SK-N-SH treated with all-trans-retinoic acid at 6 μM for 48 hours (cell line): ENCODE results near the gene TYSND1.

Experiments used
- ATAC-seq: fragments of 200-7000 bp; cut with Tn5 transposase; 3 replicates; pipeline ENCODE4 v1.9.1; 2020; ENCODE audit warnings: mild to moderate bottlenecking, moderate library complexity
- ARNTL ChIP-seq: fragments of 450-650 bp; formaldehyde crosslinking; IDR thresholded peaks from 2 replicates; pipeline ENCODE4 v1.5.0; 2020; ENCODE audit warnings: low read depth, mild to moderate bottlenecking, moderate library complexity, borderline replicate concordance
- BACH2 ChIP-seq: fragments of 250-450 bp; sonication (Bioruptor Pico); IDR thresholded peaks from 2 replicates; pipeline ENCODE4 v1.9.0; 2021; ENCODE audit warnings: mild to moderate bottlenecking, borderline replicate concordance
- CSDC2 ChIP-seq: fragments of 250-450 bp; sonication (Bioruptor Pico); IDR thresholded peaks from 2 replicates; pipeline ENCODE4 v1.5.0; 2020; ENCODE audit warnings: mild to moderate bottlenecking, moderate library complexity
- ESRRG ChIP-seq: fragments of 250-450 bp; sonication (Bioruptor Pico); IDR thresholded peaks from 2 replicates; pipeline ENCODE4 v1.6.1; 2021; ENCODE audit warnings: mild to moderate bottlenecking
- GLIS3 ChIP-seq: fragments of 250-450 bp; sonication (Bioruptor Pico); IDR thresholded peaks from 2 replicates; pipeline ENCODE4 v1.5.0; 2020; ENCODE audit warnings: mild to moderate bottlenecking, moderate library complexity
- ISL1 ChIP-seq: fragments of 250-450 bp; sonication (Bioruptor Pico); IDR thresholded peaks from 2 replicates; pipeline ENCODE4 v2.1.2; 2022; ENCODE audit warnings: mild to moderate bottlenecking, moderate library complexity
- RARB ChIP-seq: fragments of 250-450 bp; sonication (Bioruptor Pico); IDR thresholded peaks from 2 replicates; pipeline ENCODE4 v1.8.0; 2021; ENCODE audit warnings: mild to moderate bottlenecking, moderate library complexity
- SNAI2 ChIP-seq: fragments of 250-450 bp; sonication (Bioruptor Pico); IDR thresholded peaks from 2 replicates; pipeline ENCODE4 v1.5.0; 2020; ENCODE audit warnings: mild to moderate bottlenecking, moderate library complexity
- TCF4 ChIP-seq: fragments of 250-450 bp; sonication (Bioruptor Pico); IDR thresholded peaks from 2 replicates; pipeline ENCODE4 v1.8.0; 2021; ENCODE audit warnings: mild to moderate bottlenecking, moderate library complexity, borderline replicate concordance
- TOX ChIP-seq: fragments of 250-450 bp; sonication (Bioruptor Pico); IDR thresholded peaks from 2 replicates; pipeline ENCODE4 v1.8.0; 2021; ENCODE audit warnings: mild to moderate bottlenecking, moderate library complexity, borderline replicate concordance
- ZC3H10 ChIP-seq: fragments of 250-450 bp; sonication (Bioruptor Pico); IDR thresholded peaks from 2 replicates; pipeline ENCODE4 v1.5.1; 2021; ENCODE audit warnings: mild to moderate bottlenecking, moderate library complexity
- ZFP3 ChIP-seq: fragments of 250-450 bp; sonication (Bioruptor Pico); IDR thresholded peaks from 2 replicates; pipeline ENCODE4 v1.5.0; 2020; ENCODE audit warnings: mild to moderate bottlenecking, moderate library complexity
- ZFP30 ChIP-seq: fragments of 450-650 bp; formaldehyde crosslinking; IDR thresholded peaks from 2 replicates; pipeline ENCODE4 v1.5.0; 2022; ENCODE audit warnings: mild to moderate bottlenecking, moderate library complexity
- ZNF565 ChIP-seq: fragments of 450-650 bp; formaldehyde crosslinking; conservative IDR thresholded peaks from 2 replicates; pipeline ENCODE4 v1.5.0; 2020; ENCODE audit warnings: low read depth, mild to moderate bottlenecking, moderate library complexity
- ZNF70 ChIP-seq: fragments of 450-650 bp; formaldehyde crosslinking; IDR thresholded peaks from 2 replicates; pipeline ENCODE4 v1.5.0; 2020; ENCODE audit warnings: mild to moderate bottlenecking, moderate library complexity
- ZNF8 ChIP-seq: fragments of 450-650 bp; formaldehyde crosslinking; IDR thresholded peaks from 2 replicates; pipeline ENCODE4 v1.5.0; 2020; ENCODE audit warnings: mild to moderate bottlenecking, moderate library complexity
- TF ChIP-seq, protein P1 (sequence below): fragments of 250-450 bp; sonication (Bioruptor Pico); IDR thresholded peaks from 2 replicates; pipeline ENCODE4 v1.8.0; 2020; ENCODE audit warnings: mild to moderate bottlenecking, moderate library complexity, borderline replicate concordance
- TF ChIP-seq, protein P2 (sequence below): fragments of 250-450 bp; sonication (Bioruptor Pico); IDR thresholded peaks from 2 replicates; pipeline ENCODE4 v1.5.0; 2020; ENCODE audit warnings: mild to moderate bottlenecking, moderate library complexity
- TF ChIP-seq, protein P3 (sequence below): fragments of 250-450 bp; sonication (Bioruptor Pico); IDR thresholded peaks from 2 replicates; pipeline ENCODE4 v1.5.1; 2021; ENCODE audit warnings: mild to moderate bottlenecking, moderate library complexity
- TF ChIP-seq, protein P4 (sequence below): fragments of 250-450 bp; sonication (Bioruptor Pico); IDR thresholded peaks from 2 replicates; pipeline ENCODE4 v1.8.0; 2021; ENCODE audit warnings: low read depth, mild to moderate bottlenecking, moderate library complexity, borderline replicate concordance

TYSND1 gene

GRCh38 chr10:70137135-70137534 is 9.4 kb downstream of the TYSND1 start:
- no peak for ATAC-seq
- TF ChIP-seq ARNTL (CRISPR knock-in tag) (no peak), ZNF70 (CRISPR knock-in tag) (no peak), GLIS3 (CRISPR knock-in tag) (no peak)
- TF ChIP-seq, all 23 proteins: peak for 0

GRCh38 chr10:70135684-70136083 is 10.8 kb downstream of the TYSND1 start:
- no peak for ATAC-seq
- no peak for TF ChIP-seq ZNF70 (CRISPR knock-in tag)
- no peak for TF ChIP-seq ISL1 (CRISPR knock-in tag)
- no peak for TF ChIP-seq ZNF565 (CRISPR knock-in tag)
- no peak for TF ChIP-seq TOX (CRISPR knock-in tag)
- TF ChIP-seq, protein P1, sequence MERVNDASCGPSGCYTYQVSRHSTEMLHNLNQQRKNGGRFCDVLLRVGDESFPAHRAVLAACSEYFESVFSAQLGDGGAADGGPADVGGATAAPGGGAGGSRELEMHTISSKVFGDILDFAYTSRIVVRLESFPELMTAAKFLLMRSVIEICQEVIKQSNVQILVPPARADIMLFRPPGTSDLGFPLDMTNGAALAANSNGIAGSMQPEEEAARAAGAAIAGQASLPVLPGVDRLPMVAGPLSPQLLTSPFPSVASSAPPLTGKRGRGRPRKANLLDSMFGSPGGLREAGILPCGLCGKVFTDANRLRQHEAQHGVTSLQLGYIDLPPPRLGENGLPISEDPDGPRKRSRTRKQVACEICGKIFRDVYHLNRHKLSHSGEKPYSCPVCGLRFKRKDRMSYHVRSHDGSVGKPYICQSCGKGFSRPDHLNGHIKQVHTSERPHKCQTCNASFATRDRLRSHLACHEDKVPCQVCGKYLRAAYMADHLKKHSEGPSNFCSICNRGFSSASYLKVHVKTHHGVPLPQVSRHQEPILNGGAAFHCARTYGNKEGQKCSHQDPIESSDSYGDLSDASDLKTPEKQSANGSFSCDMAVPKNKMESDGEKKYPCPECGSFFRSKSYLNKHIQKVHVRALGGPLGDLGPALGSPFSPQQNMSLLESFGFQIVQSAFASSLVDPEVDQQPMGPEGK (CRISPR knock-in tag): no peak
- TF ChIP-seq CSDC2: no peak
- no peak for TF ChIP-seq ZC3H10 (CRISPR knock-in tag)
- no peak for TF ChIP-seq ESRRG (CRISPR knock-in tag)
- TF ChIP-seq ZFP30 (CRISPR knock-in tag): no peak
- TF ChIP-seq, protein P2, sequence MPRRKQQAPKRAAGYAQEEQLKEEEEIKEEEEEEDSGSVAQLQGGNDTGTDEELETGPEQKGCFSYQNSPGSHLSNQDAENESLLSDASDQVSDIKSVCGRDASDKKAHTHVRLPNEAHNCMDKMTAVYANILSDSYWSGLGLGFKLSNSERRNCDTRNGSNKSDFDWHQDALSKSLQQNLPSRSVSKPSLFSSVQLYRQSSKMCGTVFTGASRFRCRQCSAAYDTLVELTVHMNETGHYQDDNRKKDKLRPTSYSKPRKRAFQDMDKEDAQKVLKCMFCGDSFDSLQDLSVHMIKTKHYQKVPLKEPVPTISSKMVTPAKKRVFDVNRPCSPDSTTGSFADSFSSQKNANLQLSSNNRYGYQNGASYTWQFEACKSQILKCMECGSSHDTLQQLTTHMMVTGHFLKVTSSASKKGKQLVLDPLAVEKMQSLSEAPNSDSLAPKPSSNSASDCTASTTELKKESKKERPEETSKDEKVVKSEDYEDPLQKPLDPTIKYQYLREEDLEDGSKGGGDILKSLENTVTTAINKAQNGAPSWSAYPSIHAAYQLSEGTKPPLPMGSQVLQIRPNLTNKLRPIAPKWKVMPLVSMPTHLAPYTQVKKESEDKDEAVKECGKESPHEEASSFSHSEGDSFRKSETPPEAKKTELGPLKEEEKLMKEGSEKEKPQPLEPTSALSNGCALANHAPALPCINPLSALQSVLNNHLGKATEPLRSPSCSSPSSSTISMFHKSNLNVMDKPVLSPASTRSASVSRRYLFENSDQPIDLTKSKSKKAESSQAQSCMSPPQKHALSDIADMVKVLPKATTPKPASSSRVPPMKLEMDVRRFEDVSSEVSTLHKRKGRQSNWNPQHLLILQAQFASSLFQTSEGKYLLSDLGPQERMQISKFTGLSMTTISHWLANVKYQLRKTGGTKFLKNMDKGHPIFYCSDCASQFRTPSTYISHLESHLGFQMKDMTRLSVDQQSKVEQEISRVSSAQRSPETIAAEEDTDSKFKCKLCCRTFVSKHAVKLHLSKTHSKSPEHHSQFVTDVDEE (CRISPR knock-in tag): no peak
- TF ChIP-seq, protein P3, sequence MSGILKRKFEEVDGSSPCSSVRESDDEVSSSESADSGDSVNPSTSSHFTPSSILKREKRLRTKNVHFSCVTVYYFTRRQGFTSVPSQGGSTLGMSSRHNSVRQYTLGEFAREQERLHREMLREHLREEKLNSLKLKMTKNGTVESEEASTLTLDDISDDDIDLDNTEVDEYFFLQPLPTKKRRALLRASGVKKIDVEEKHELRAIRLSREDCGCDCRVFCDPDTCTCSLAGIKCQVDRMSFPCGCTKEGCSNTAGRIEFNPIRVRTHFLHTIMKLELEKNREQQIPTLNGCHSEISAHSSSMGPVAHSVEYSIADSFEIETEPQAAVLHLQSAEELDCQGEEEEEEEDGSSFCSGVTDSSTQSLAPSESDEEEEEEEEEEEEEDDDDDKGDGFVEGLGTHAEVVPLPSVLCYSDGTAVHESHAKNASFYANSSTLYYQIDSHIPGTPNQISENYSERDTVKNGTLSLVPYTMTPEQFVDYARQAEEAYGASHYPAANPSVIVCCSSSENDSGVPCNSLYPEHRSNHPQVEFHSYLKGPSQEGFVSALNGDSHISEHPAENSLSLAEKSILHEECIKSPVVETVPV (CRISPR knock-in tag): no peak
- no peak for TF ChIP-seq RARB (CRISPR knock-in tag)
- TF ChIP-seq BACH2 (CRISPR knock-in tag): no peak
- no peak for TF ChIP-seq SNAI2 (CRISPR knock-in tag)
- TF ChIP-seq, protein P4, sequence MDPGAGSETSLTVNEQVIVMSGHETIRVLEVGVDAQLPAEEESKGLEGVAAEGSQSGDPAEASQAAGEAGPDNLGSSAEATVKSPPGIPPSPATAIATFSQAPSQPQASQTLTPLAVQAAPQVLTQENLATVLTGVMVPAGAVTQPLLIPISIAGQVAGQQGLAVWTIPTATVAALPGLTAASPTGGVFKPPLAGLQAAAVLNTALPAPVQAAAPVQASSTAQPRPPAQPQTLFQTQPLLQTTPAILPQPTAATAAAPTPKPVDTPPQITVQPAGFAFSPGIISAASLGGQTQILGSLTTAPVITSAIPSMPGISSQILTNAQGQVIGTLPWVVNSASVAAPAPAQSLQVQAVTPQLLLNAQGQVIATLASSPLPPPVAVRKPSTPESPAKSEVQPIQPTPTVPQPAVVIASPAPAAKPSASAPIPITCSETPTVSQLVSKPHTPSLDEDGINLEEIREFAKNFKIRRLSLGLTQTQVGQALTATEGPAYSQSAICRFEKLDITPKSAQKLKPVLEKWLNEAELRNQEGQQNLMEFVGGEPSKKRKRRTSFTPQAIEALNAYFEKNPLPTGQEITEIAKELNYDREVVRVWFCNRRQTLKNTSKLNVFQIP (CRISPR knock-in tag): no peak
- no peak for TF ChIP-seq ZFP3
- TF ChIP-seq ZNF8 (CRISPR knock-in tag): no peak

DNA sequence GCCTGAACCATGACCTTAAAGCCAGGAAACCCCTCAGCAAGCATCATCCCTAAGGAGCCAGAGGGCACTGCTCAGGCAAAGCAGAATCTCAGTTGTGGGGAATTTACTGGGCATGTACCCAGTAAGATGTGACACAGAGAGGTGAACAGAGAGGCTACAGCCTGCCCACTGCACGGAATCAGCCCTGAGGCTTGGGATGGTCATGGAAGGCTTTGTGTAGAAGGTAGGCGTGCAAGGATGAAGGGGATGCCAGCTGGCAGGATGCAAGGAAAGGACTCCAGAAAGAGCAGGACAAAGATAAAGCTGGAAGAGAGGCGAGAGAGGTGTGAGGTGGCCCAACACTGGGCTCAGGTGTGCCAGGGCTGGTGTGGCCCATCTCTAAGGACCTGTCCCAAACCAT is 11.5 kb downstream of the TYSND1 start:
- ATAC-seq: no peak
- TF ChIP-seq SNAI2 (CRISPR knock-in tag) (no peak), ZNF565 (CRISPR knock-in tag) (no peak), ZNF8 (CRISPR knock-in tag) (no peak), ZFP30 (CRISPR knock-in tag) (no peak), ISL1 (CRISPR knock-in tag) (no peak), ESRRG (CRISPR knock-in tag) (no peak), ZNF70 (CRISPR knock-in tag) (no peak), TCF4 (CRISPR knock-in tag) (no peak)
- TF ChIP-seq, protein P4 (CRISPR knock-in tag): no peak
- TF ChIP-seq, protein P2 (CRISPR knock-in tag): no peak
